ENCODE measurements around the gene TLE5. TPM values are rescaled to one million over a fixed set of nuclear protein-coding genes. Genes with fewer than 3 reads are reported as not detected.

Gene TLE5
- total and polyA plus RNA-seq, 10 of the 15 experiments (the other 5 are each of a cell fraction or from before 2014, with no cell fraction given) = 2.5 to 373 (median 154) TPM

DNA sequence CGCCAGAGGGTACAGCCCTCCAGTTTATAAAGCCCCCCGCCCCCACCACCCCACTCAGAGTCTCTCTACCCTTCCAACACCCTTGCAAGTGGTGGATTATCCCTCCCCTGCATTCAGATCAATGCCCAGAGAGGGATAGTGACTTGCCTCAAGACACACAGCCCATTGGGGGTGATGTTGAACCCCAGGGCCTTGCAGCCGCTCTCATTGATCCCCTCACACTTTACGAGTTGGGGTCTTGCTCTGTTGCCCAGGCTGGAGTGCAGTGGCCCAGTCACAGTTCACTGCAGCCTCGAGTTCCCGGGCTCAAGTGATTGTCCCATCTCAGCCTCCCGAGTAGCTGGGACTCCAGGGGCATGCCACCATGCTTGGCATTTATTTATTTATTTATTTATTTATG lies 44.4 kb downstream of the TLE5 start:
- Histone ChIP-seq H3K36me3 (ENCODE audit: control insufficient read depth in 2 of 2, insufficient read depth in 2 of 2, low read length in 1 of 2) (no peaks in the 10 kb centered on the region), H3K4me1 (ENCODE audit: control insufficient read depth, insufficient read depth, low read length) (no peaks in the 10 kb centered on the region), H3K9ac (ENCODE audit: control insufficient read depth, insufficient read depth, low read length) (no peak overlapping the region), H3K27ac (ENCODE audit: control insufficient read depth, insufficient read depth) (no peak overlapping the region), H2AFZ (ENCODE audit: control insufficient read depth, low read depth, low read length) (no peak overlapping the region), H4K20me1 (ENCODE audit: control insufficient read depth, insufficient read depth) (no peaks in the 10 kb centered on the region), H3K4me2 (ENCODE audit: control insufficient read depth, insufficient read depth) (no peak overlapping the region), H3K4me3 (no peak overlapping the region), H3K27me3 (replicated peaks in 1 of 2; ENCODE audit: control insufficient read depth in 2 of 2, insufficient read depth in 2 of 2, low read length in 1 of 2) (no peaks in the 10 kb centered on the region), H3K9me3 (replicated peaks; ENCODE audit: control insufficient read depth, insufficient read depth, low read length) (no peaks in the 10 kb centered on the region), H3K79me2 (ENCODE audit: control insufficient read depth, insufficient read depth, low read length) (no peaks in the 10 kb centered on the region)
- POLR2A ChIA-PET = no interaction called here
- DNase-seq (ENCODE audit: low read depth, low spot score) (no peak), FAIRE-seq (no peak), ATAC-seq (no peak)
- in situ Hi-C loops (cut with MboI) = no loop called here
- WGBS (ENCODE audit: insufficient coverage, insufficient replicate concordance, low lambda C conversion rate, missing lambda C conversion rate) = 22% methylated on average over 7 of the region's 7 CpGs
- intact Hi-C loops (cut with micrococcal nuclease; ENCODE audit: unreplicated experiment) = no loop called here
- RAD21 ChIA-PET (ENCODE audit: unreplicated experiment) = no interaction called here
- no TSS peak for BruUV-seq (replicated peaks)
- CTCF ChIA-PET = no interaction called here
- no peak for TF ChIP-seq ATF7 (IDR thresholded peaks at IDR 0.05; ENCODE audit: low read depth)
- no peak for TF ChIP-seq NFYA (IDR thresholded peaks at IDR 0.05; ENCODE audit: borderline replicate concordance, low read depth, low read length)
- no peak for TF ChIP-seq IKZF1 (conservative IDR thresholded peaks at IDR 0.05)
- no peak for TF ChIP-seq ZZZ3 (IDR thresholded peaks at IDR 0.05; ENCODE audit: control insufficient read depth, insufficient read length, low read depth)
- no peak for TF ChIP-seq CREB1 (IDR thresholded peaks at IDR 0.05; ENCODE audit: low read depth)
- TF ChIP-seq NR2C2 (IDR thresholded peaks at IDR 0.05; ENCODE audit: borderline replicate concordance, control insufficient read depth, insufficient read length, low read depth) = no peak
- TF ChIP-seq RUNX3 (IDR thresholded peaks at IDR 0.05; ENCODE audit: low read length) = no peak
- no peak for TF ChIP-seq SPI1 (IDR thresholded peaks at IDR 0.05; ENCODE audit: borderline replicate concordance, insufficient read depth, low read depth, low read length)
- TF ChIP-seq PML (IDR thresholded peaks at IDR 0.05; ENCODE audit: low read length) = no peak
- TF ChIP-seq RBBP5 (conservative IDR thresholded peaks at IDR 0.05) = no peak
- TF ChIP-seq, protein P1, sequence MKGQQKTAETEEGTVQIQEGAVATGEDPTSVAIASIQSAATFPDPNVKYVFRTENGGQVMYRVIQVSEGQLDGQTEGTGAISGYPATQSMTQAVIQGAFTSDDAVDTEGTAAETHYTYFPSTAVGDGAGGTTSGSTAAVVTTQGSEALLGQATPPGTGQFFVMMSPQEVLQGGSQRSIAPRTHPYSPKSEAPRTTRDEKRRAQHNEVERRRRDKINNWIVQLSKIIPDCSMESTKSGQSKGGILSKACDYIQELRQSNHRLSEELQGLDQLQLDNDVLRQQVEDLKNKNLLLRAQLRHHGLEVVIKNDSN (IDR thresholded peaks at IDR 0.05; ENCODE audit: borderline replicate concordance, extremely low read length, insufficient read depth, low read depth, low read length) = no peak
- TF ChIP-seq SP1 (IDR thresholded peaks at IDR 0.05; ENCODE audit: low read depth, low read length) = no peak
- no peak for TF ChIP-seq TAF1 (IDR thresholded peaks at IDR 0.05; ENCODE audit: borderline replicate concordance, low read depth, low read length)
- TF ChIP-seq NR2F1 (conservative IDR thresholded peaks at IDR 0.05) = no peak
- TF ChIP-seq STAT3 (IDR thresholded peaks at IDR 0.05; ENCODE audit: low read depth, low read length) = no peak
- TF ChIP-seq MEF2B (IDR thresholded peaks at IDR 0.05; ENCODE audit: partially characterized antibody, poor library complexity, severe bottlenecking) = no peak
- TF ChIP-seq FOXM1 (IDR thresholded peaks at IDR 0.05; ENCODE audit: low read depth, low read length) = no peak
- no peak for TF ChIP-seq YY1 (IDR thresholded peaks at IDR 0.05; ENCODE audit: low read depth, low read length)
- SMC1A ChIA-PET (ENCODE audit: uncharacterized antibody, unreplicated experiment) = interaction anchor here (0.6 kb wide), 1 partner anchor 223 kb away, joined by 3 read pairs; no protein-coding TSS in a partner anchor

Measured in GM12878 (cell line).